ENCODE results near the gene LRATD1.
"Not testable (repeated sequence)": the region's sequence is repeated elsewhere in the genome, so short reads cannot be mapped to it uniquely, and the experiment has no call there.

LRATD1 gene, protein sequence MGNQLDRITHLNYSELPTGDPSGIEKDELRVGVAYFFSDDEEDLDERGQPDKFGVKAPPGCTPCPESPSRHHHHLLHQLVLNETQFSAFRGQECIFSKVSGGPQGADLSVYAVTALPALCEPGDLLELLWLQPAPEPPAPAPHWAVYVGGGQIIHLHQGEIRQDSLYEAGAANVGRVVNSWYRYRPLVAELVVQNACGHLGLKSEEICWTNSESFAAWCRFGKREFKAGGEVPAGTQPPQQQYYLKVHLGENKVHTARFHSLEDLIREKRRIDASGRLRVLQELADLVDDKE

GRCh38 chr2:14632133-14632936, at the start of gene LRATD1:
Gene LRATD1, plus strand, starts transcription at chr2:14632717. Its CDS starts 1,263 bp downstream, at chr2:14633980.
- DNase-seq (ENCODE audit: low read depth in 2 of 2), result no peak

GRCh38 chr2:14583059-14583458, 49.5 kb upstream of the LRATD1 start:
- DNase-seq (ENCODE audit: low read depth in 2 of 2), result no peak

GRCh38 chr2:14583802-14584201, 48.7 kb upstream of the LRATD1 start:
- DNase-seq (ENCODE audit: low read depth in 2 of 2), result no peak

GRCh38 chr2:14587119-14587518, 45.4 kb upstream of the LRATD1 start:
- DNase-seq (ENCODE audit: low read depth in 2 of 2), result no peak

DNA sequence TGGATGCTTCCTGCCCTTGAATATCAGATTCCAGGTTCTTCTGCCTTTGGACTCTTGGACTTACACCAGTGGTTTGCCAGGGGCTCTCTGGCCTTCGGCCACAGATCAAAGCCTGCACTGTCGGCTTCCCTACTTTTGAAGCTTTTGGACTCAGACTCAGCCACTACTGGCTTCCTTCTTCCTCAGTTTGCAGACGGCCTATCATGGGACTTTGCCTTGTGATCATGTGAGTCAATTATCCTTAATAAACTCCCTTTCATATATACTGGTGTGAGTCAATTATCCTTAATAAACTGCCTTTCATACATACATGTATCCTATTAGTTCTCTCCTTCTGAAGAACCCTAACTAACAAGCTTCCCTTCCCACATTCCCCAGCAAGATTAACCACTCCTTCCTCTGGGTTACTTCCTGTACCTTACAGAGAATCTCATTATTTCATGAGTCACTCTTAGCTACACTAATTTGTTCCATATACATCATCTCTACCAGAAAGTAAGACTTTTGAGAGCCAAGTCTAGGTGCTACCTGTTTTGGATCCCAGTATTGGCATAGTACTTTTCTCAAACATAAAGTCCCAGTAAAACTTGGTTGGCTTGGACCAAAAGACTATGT, 31.3 kb upstream of the LRATD1 start:
- no peak for DNase-seq (ENCODE audit: low read depth in 2 of 2)

DNA sequence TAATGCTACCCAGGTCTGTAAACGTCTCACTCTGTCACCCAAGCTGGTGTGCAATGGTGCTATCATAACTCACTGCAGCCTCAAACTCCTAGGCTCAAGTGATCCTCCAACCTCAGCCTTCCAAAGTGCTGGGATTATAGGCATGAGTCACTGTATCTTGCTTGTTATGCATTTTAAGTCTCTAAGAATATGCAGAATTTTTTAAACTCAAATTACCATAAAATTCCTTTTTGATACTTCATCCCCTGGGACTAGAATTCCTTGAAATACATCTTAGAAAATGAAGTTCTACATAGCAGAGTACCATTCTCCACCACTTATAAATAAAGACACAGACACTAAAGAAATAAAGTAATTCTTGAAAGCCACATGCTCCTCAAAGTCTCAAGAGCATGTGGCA, 30.2 kb upstream of the LRATD1 start:
- no peak for DNase-seq (ENCODE audit: low read depth in 2 of 2)

- DNase-seq (ENCODE audit: low read depth in 2 of 2), result no peak
These were observed 28.8 kb upstream of the LRATD1 start for GRCh38 chr2:14603676-14604075.

DNA sequence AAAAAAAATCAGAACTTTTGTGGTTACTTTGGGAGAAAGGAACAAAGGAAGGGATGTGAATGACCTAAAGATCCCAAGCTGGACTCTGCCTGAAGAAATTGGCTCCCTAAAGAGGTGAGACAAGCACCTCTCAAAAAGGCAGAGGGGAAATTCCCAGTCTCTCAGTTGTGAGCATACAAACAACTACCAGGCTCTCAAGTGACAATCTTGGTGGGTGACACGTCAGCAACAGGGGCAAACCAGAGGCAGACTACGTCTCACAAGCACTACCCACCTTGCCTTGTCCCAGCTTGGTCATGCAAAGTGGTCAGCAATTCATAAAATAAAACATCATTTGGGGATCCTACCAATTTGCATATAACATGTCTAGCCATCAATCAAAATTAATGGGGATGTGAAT, 24.3 kb upstream of the LRATD1 start:
- no peak for DNase-seq (ENCODE audit: low read depth in 2 of 2)

DNA sequence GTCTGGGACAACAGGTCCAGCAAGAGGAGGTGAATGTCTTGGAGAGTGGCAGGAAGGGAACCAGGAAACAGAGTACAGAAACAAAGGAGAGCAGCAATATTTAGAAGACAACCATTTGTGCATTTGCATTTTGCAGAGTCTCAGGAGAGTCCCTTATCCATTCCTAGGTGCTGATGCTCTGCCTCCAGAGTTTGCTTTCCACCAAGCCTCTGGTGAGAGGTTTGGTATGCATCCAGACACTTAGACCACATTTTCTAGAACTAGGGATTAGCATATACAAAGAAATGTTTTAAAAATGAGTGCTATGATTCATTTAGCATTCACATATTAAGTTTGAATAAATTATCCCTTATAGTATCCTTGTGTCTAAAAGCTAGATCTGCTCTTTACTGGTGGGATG, 18.5 kb upstream of the LRATD1 start:
- no peak for DNase-seq (ENCODE audit: low read depth in 2 of 2)

DNA sequence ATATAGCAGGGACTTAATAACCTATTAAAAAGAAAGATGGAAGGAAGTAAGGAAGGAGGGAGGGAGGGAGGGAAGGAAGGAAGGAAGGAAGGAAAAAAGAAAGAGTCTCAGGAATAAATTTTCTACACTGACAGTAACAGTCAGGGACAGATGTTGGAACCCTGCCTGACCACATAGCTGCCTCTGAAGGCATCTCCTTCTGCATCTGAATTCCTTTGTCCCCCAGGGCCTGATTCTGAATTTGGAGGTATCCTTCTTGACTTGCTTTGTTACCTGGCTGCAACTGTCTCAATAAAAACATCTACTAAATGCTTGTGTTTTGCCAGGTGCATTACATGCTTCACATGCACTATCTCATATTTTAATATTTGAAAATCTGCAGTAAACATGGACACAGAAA, 17.4 kb upstream of the LRATD1 start:
- no peak for DNase-seq (ENCODE audit: low read depth in 2 of 2)

DNA sequence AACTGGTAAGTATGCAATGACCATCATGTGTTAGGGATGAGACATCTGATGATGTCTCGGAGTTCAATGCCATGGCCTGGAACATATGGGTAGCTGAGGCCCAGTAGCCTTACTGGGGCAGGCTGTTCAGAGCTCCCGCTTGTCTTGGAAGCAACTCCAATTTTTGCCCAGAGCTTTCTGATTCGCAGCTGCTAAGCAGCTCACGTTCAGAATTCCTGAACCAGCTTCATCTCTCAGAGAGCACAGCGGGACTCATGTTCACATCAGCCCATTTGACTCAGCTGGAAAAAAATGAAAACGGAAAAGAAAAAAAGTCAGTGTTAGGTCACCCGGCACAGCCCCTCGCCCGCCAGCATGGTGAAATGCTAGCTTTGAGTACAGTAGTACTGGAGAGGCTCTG, 16.8 kb upstream of the LRATD1 start:
- no peak for DNase-seq (ENCODE audit: low read depth in 2 of 2)

DNA sequence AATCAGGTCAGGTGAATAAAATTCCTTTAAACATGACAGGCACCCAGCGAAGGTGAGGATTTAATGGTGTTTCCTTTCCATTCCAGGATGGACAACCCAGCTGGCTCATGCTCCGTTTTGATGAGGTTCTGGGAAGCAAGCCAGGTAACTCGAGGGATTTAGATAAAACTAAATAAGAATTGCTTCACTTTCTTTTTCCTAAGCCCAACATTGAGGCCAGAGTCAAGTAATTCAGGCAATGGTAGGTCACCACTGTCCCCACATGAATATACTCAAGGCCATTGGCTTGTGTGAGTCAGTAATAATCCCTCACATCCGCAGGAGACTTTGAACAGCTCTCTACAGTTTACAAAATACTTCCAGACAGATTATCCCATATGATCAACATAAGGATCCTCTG, 16.2 kb upstream of the LRATD1 start:
- no peak for DNase-seq (ENCODE audit: low read depth in 2 of 2)

DNA sequence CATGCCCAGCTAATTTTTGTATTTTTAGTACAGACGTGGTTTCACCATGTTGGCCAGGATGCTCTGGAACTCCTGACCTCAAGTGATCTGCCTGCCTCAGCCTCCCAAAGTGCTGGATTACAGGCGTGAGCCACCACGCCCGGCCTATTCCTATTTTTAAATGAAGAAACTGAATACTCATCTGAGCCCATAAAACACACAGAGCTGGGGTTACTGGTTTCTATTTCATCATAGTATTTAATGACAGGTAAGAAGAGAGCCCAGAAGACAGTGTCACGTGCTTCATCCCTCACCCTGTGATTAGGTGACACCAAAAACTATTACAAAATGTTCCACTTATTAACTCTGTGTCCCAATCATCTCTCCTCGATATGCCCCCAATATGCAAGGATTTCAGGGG, 15.6 kb upstream of the LRATD1 start:
- DNase-seq (ENCODE audit: low read depth in 2 of 2), result no peak

- no peak for DNase-seq (ENCODE audit: low read depth in 2 of 2)
These were observed 13.1 kb upstream of the LRATD1 start for GRCh38 chr2:14619441-14619840.

GRCh38 chr2:14621114-14621513, 11.4 kb upstream of the LRATD1 start:
- DNase-seq (ENCODE audit: low read depth in 2 of 2), result no peak

GRCh38 chr2:14621906-14622549, 10.5 kb upstream of the LRATD1 start:
- no peak for DNase-seq (ENCODE audit: low read depth in 2 of 2)

DNA sequence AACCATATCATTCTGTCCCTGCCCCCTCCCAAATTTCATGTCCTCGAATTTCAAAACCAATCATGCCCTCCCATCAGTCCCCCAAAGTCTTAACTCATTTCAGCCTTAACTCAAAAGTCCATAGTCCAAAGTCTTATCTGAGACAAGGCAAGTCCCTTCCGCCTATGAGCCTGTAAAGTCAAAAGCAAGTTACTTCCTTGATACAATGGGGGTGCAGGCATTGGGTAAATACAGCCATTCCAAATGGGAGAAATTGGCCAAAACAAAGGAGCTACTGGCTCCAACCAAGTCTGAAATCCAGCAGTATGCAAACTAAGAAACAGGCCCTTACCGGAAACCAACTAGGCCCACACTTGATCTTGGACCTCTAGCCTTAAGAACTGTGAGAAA, 10.0 kb upstream of the LRATD1 start:
- DNase-seq (ENCODE audit: low read depth in 2 of 2), result not testable (repeated sequence)

GRCh38 chr2:14623237-14623636, 9.3 kb upstream of the LRATD1 start:
- DNase-seq (ENCODE audit: low read depth in 2 of 2), result no peak

GRCh38 chr2:14626873-14627272, 5.6 kb upstream of the LRATD1 start:
- no peak for DNase-seq (ENCODE audit: low read depth in 2 of 2)

DNA sequence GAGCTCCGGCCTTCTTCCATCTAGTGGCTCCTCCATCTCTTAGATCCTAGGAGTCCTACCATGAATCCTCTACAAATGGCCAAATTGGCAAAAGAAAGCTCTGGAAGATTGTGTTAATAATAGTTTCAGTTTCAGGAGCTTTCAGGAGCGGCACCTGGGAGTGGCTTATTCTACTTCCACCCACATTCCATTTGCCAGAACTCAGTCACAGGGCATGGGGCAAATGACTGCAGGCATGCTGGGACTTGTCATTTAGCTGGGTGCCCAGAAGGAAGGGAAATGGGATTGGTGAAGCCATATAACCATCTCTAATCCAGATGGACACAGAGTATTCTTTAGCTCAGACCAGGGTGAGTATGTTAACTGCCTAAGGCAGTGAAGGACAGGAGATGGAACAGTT, 3.6 kb upstream of the LRATD1 start:
- no peak for DNase-seq (ENCODE audit: low read depth in 2 of 2)

DNA sequence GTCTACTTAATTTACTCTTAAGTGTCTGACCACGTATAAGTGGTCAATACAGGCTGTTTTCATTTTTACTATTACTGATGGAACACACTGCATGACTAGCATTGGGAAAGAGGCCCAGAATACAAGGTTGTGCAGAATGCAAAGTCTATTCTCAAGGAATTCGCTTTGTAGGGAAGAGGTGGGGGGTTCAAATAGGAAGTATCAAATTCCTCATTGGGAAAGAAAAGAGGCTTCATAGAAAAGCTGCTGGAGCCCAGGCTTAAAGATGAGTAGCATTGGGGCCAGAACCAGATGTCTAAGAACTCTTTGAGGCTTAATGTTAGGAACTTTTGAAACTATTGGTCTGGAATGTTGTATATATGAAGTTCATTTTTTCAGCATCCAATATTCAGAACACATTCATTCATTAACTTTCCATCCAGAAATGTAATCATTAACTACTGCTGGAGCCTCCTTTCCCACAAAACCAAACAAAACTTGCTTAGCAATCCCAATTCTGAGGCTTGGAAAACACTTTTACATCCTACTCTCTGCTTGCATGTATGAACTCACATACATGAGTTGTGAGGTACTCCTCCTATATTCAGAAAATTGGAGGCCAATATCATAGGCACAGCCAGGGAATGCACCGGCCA, 994 bp upstream of the LRATD1 start:
- DNase-seq (ENCODE audit: low read depth in 2 of 2), result no peak

GRCh38 chr2:14633061-14633460, 544 bp downstream of the LRATD1 start:
- no peak for DNase-seq (ENCODE audit: low read depth in 2 of 2)

All from stimulated activated CD4-positive, alpha-beta T cell treated with anti-CD3 and anti-CD28 coated beads, Interleukin-4, amount 100 ng/mL, for 48 hours (primary cell).